HEK293 (cell line): ENCODE data around the gene RBPJ.

Source experiments
- GLIS2 ChIP-seq: fragments of 450-650 bp; formaldehyde crosslinking; IDR thresholded peaks from 2 replicates; pipeline ENCODE4 v1.5.1; 2016; ENCODE audit warnings: missing biosample characterization, missing genetic modification characterization
- KLF10 ChIP-seq: fragments of 450-650 bp; IDR thresholded peaks from 2 replicates; pipeline ENCODE4 v1.5.1; 2018; ENCODE audit warnings: missing biosample characterization, mild to moderate bottlenecking, missing genetic modification characterization
- KLF7 ChIP-seq: fragments of 450-650 bp; formaldehyde crosslinking; IDR thresholded peaks from 2 replicates; pipeline ENCODE4 v1.5.1; 2016; ENCODE audit warnings: missing biosample characterization, missing genetic modification characterization, borderline replicate concordance
- SP2 ChIP-seq: fragments of 450-650 bp; formaldehyde crosslinking; IDR thresholded peaks from 2 replicates; pipeline ENCODE4 v1.5.1; 2016; ENCODE audit warnings: missing biosample characterization, missing genetic modification characterization
- SP3 ChIP-seq: fragments of 450-650 bp; formaldehyde crosslinking; IDR thresholded peaks from 2 replicates; pipeline ENCODE4 v1.5.1; 2016; ENCODE audit warnings: missing biosample characterization, missing genetic modification characterization
- WT1 ChIP-seq: fragments of 450-650 bp; formaldehyde crosslinking; IDR thresholded peaks from 2 replicates; pipeline ENCODE4 v1.5.1; 2016; ENCODE audit warnings: missing biosample characterization, missing genetic modification characterization
- ZBTB17 ChIP-seq: fragments of 450-650 bp; formaldehyde crosslinking; IDR thresholded peaks from 2 replicates; pipeline ENCODE4 v1.5.1; 2016; ENCODE audit warnings: missing biosample characterization, missing genetic modification characterization
- ZBTB7A ChIP-seq: fragments of 450-650 bp; formaldehyde crosslinking; IDR thresholded peaks from 2 replicates; pipeline ENCODE4 v1.5.1; 2016; ENCODE audit warnings: low read depth, missing biosample characterization, missing genetic modification characterization
- ZBTB8A ChIP-seq: fragments of 450-650 bp; formaldehyde crosslinking; IDR thresholded peaks from 2 replicates; pipeline ENCODE4 v1.5.1; 2016; ENCODE audit warnings: missing biosample characterization, missing genetic modification characterization
- ZFP69B ChIP-seq: fragments of 450-650 bp; formaldehyde crosslinking; IDR thresholded peaks from 2 replicates; pipeline ENCODE4 v1.5.1; 2016; ENCODE audit warnings: missing biosample characterization, missing genetic modification characterization
- ZNF10 ChIP-seq: fragments of 450-650 bp; formaldehyde crosslinking; IDR thresholded peaks from 2 replicates; pipeline ENCODE4 v1.5.1; 2017; ENCODE audit warnings: missing biosample characterization, missing genetic modification characterization
- ZNF121 ChIP-seq: fragments of 450-650 bp; formaldehyde crosslinking; IDR thresholded peaks from 2 replicates; pipeline ENCODE4 v1.5.1; 2016; ENCODE audit warnings: missing biosample characterization, missing genetic modification characterization
- ZNF155 ChIP-seq: fragments of 450-650 bp; formaldehyde crosslinking; IDR thresholded peaks from 2 replicates; pipeline ENCODE4 v1.5.1; 2016; ENCODE audit warnings: missing biosample characterization, missing genetic modification characterization
- ZNF24 ChIP-seq: fragments of 450-650 bp; formaldehyde crosslinking; IDR thresholded peaks from 2 replicates; pipeline ENCODE4 v1.5.1; 2016; ENCODE audit warnings: missing biosample characterization, missing genetic modification characterization
- ZNF350 ChIP-seq: fragments of 450-650 bp; formaldehyde crosslinking; IDR thresholded peaks from 2 replicates; pipeline ENCODE4 v1.5.0; 2017; ENCODE audit warnings: missing biosample characterization, mild to moderate bottlenecking, missing genetic modification characterization
- ZNF366 ChIP-seq: fragments of 450-650 bp; formaldehyde crosslinking; conservative IDR thresholded peaks from 2 replicates; pipeline ENCODE4 v1.5.1; 2016; ENCODE audit warnings: missing biosample characterization, missing genetic modification characterization
- ZNF394 ChIP-seq: fragments of 450-650 bp; formaldehyde crosslinking; IDR thresholded peaks from 2 replicates; pipeline ENCODE4 v1.5.1; 2016; ENCODE audit warnings: missing biosample characterization, missing genetic modification characterization, mild to moderate bottlenecking, moderate library complexity, borderline replicate concordance
- ZNF501 ChIP-seq: fragments of 450-650 bp; formaldehyde crosslinking; IDR thresholded peaks from 2 replicates; pipeline ENCODE4 v1.5.1; 2016; ENCODE audit warnings: missing biosample characterization, missing genetic modification characterization
- ZNF558 ChIP-seq: fragments of 450-650 bp; formaldehyde crosslinking; IDR thresholded peaks from 2 replicates; pipeline ENCODE4 v1.5.1; 2016; ENCODE audit warnings: missing biosample characterization, missing genetic modification characterization
- ZNF561 ChIP-seq: fragments of 450-650 bp; IDR thresholded peaks from 2 replicates; pipeline ENCODE4 v1.5.1; 2018; ENCODE audit warnings: missing biosample characterization, missing genetic modification characterization, borderline replicate concordance
- ZNF626 ChIP-seq: fragments of 450-650 bp; sonication (Bioruptor Pico); formaldehyde crosslinking; IDR thresholded peaks from 2 replicates; pipeline ENCODE4 v1.5.1; 2018; ENCODE audit warnings: missing biosample characterization, missing genetic modification characterization, inconsistent platforms
- ZNF654 ChIP-seq: fragments of 450-650 bp; formaldehyde crosslinking; IDR thresholded peaks from 2 replicates; pipeline ENCODE4 v1.5.1; 2016; ENCODE audit warnings: low read depth, missing biosample characterization, missing genetic modification characterization
- ZNF660 ChIP-seq: fragments of 450-650 bp; IDR thresholded peaks from 2 replicates; pipeline ENCODE4 v1.5.1; 2018; ENCODE audit warnings: missing biosample characterization, mild to moderate bottlenecking, missing genetic modification characterization
- ZNF76 ChIP-seq: fragments of 450-650 bp; formaldehyde crosslinking; IDR thresholded peaks from 2 replicates; pipeline ENCODE4; 2016; ENCODE audit warnings: low read depth, missing biosample characterization, missing genetic modification characterization, borderline replicate concordance
- ZSCAN30 ChIP-seq: fragments of 450-650 bp; IDR thresholded peaks from 2 replicates; pipeline ENCODE4 v1.5.1; 2018; ENCODE audit warnings: missing biosample characterization, mild to moderate bottlenecking, missing genetic modification characterization, moderate library complexity
- TF ChIP-seq, protein P1 (sequence below): fragments of 450-650 bp; formaldehyde crosslinking; IDR thresholded peaks from 2 replicates; pipeline ENCODE4 v1.5.1; 2016; ENCODE audit warnings: missing biosample characterization, missing genetic modification characterization
- TF ChIP-seq, protein P2 (sequence below): fragments of 450-650 bp; formaldehyde crosslinking; IDR thresholded peaks from 2 replicates; pipeline ENCODE4 v1.5.1; 2016; ENCODE audit warnings: missing biosample characterization, missing genetic modification characterization
- TF ChIP-seq, protein P3 (sequence below): fragments of 450-650 bp; formaldehyde crosslinking; IDR thresholded peaks from 2 replicates; pipeline ENCODE4 v1.5.1; 2016; ENCODE audit warnings: missing biosample characterization, missing genetic modification characterization
- TF ChIP-seq, protein P4 (sequence below): fragments of 450-650 bp; formaldehyde crosslinking; IDR thresholded peaks from 2 replicates; pipeline ENCODE4 v1.5.1; 2016; ENCODE audit warnings: missing biosample characterization, missing genetic modification characterization
- TF ChIP-seq, protein P5 (sequence below): fragments of 450-650 bp; formaldehyde crosslinking; IDR thresholded peaks from 2 replicates; pipeline ENCODE4 v1.5.1; 2016; ENCODE audit warnings: missing biosample characterization, missing genetic modification characterization
- TF ChIP-seq, protein P6 (sequence below): fragments of 450-650 bp; formaldehyde crosslinking; IDR thresholded peaks from 2 replicates; pipeline ENCODE4 v1.5.1; 2016; ENCODE audit warnings: missing biosample characterization, missing genetic modification characterization

RBPJ gene

DNA sequence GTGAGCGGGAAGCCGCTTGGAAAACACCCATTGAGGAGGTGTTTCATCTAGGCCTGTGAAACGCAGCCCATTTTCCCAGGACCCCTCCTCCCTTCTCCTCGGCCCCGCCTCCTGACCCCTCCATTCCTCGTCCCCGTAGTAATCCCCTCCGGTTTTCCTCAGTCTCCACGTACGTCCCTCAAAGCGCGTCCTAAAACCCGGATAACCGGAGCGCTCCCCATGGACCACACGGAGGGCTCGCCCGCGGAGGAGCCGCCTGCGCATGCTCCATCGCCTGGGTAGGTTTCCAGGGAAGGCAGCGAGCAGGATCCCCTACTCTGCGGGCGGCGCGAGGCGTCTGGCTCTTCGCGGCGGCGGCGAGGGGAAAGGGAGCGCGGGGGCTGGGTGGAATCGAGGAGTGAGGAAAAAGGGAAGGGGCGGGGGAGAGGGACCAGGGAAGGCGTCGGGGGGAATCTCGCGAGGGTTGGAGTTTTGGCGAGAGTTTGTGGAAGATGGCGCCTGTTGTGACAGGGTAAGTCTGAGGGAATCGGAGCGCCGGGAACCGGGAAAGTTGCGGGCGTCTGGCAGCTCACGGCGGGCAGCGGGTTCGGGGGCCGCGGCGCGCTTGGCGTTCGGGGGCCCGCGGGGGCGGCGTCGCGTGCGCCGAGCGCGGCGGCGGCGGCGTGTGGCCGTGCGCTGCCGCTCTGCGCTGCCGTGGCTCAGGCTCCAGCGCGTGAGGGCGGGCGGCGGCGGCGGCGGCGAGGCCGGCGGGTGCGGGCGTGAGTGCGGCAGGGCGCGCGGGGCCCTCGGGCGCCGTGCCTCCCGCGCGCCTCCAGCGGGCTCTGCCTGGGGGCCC, at the start of gene RBPJ (continued):
- TF ChIP-seq ZSCAN30 (peak; percentile 56; the same call in 1 of the 2 replicates), ZBTB17 (tag by site-specific recombination) (peak; percentile 97), SP2 (peak; percentile 86), ZNF24 (tag by site-specific recombination) (0 out of 2 replicates have a peak, but pooled peaks have one; percentile 26), ZNF76 (tag by site-specific recombination) (peak; percentile 67; the same call in 1 of the 2 replicates), ZFP69B (tag by site-specific recombination) (peak; percentile 65; the same call in 1 of the 2 replicates), SP3 (tag by site-specific recombination) (peak; percentile 92), ZNF654 (no peak), WT1 (tag by site-specific recombination) (peak; percentile 71), ZNF155 (tag by site-specific recombination) (no peak), ZNF558 (tag by site-specific recombination) (no peak), ZNF561 (tag by site-specific recombination) (peak; percentile 94), ZNF501 (tag by site-specific recombination) (peak; percentile 76; the same call in 1 of the 2 replicates), GLIS2 (tag by site-specific recombination) (peak; percentile 94), ZNF121 (tag by site-specific recombination) (no peak), ZNF394 (tag by site-specific recombination) (peak; percentile 54; the same call in 1 of the 2 replicates), KLF10 (tag by site-specific recombination) (peak; percentile 92), KLF7 (tag by site-specific recombination) (peak; percentile 84), ZNF626 (0 out of 2 replicates have a peak, but pooled peaks have one; percentile 21), ZNF10 (tag by site-specific recombination) (no peak), ZNF660 (tag by site-specific recombination) (peak; percentile 84), ZBTB8A (tag by site-specific recombination) (peak; percentile 81), ZBTB7A (tag by site-specific recombination) (no peak), ZNF350 (tag by site-specific recombination) (no peak), ZNF366 (peak; percentile 86)
- TF ChIP-seq, protein P1, sequence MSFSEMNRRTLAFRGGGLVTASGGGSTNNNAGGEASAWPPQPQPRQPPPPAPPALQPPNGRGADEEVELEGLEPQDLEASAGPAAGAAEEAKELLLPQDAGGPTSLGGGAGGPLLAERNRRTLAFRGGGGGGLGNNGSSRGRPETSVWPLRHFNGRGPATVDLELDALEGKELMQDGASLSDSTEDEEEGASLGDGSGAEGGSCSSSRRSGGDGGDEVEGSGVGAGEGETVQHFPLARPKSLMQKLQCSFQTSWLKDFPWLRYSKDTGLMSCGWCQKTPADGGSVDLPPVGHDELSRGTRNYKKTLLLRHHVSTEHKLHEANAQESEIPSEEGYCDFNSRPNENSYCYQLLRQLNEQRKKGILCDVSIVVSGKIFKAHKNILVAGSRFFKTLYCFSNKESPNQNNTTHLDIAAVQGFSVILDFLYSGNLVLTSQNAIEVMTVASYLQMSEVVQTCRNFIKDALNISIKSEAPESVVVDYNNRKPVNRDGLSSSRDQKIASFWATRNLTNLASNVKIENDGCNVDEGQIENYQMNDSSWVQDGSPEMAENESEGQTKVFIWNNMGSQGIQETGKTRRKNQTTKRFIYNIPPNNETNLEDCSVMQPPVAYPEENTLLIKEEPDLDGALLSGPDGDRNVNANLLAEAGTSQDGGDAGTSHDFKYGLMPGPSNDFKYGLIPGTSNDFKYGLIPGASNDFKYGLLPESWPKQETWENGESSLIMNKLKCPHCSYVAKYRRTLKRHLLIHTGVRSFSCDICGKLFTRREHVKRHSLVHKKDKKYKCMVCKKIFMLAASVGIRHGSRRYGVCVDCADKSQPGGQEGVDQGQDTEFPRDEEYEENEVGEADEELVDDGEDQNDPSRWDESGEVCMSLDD: peak; percentile 52; the same call in 1 of the 2 replicates
- TF ChIP-seq, protein P2, sequence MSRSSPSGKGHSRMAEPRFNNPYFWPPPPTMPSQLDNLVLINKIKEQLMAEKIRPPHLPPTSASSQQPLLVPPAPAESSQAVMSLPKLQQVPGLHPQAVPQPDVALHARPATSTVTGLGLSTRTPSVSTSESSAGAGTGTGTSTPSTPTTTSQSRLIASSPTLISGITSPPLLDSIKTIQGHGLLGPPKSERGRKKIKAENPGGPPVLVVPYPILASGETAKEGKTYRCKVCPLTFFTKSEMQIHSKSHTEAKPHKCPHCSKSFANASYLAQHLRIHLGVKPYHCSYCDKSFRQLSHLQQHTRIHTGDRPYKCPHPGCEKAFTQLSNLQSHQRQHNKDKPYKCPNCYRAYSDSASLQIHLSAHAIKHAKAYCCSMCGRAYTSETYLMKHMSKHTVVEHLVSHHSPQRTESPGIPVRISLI (tag by site-specific recombination): no peak
- TF ChIP-seq, protein P3, sequence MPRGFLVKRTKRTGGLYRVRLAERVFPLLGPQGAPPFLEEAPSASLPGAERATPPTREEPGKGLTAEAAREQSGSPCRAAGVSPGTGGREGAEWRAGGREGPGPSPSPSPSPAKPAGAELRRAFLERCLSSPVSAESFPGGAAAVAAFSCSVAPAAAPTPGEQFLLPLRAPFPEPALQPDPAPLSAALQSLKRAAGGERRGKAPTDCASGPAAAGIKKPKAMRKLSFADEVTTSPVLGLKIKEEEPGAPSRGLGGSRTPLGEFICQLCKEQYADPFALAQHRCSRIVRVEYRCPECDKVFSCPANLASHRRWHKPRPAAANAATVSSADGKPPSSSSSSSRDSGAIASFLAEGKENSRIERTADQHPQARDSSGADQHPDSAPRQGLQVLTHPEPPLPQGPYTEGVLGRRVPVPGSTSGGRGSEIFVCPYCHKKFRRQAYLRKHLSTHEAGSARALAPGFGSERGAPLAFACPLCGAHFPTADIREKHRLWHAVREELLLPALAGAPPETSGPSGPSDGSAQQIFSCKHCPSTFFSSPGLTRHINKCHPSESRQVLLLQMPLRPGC (tag by site-specific recombination): peak; percentile 34; the same call in 1 of the 2 replicates
- TF ChIP-seq, protein P4, sequence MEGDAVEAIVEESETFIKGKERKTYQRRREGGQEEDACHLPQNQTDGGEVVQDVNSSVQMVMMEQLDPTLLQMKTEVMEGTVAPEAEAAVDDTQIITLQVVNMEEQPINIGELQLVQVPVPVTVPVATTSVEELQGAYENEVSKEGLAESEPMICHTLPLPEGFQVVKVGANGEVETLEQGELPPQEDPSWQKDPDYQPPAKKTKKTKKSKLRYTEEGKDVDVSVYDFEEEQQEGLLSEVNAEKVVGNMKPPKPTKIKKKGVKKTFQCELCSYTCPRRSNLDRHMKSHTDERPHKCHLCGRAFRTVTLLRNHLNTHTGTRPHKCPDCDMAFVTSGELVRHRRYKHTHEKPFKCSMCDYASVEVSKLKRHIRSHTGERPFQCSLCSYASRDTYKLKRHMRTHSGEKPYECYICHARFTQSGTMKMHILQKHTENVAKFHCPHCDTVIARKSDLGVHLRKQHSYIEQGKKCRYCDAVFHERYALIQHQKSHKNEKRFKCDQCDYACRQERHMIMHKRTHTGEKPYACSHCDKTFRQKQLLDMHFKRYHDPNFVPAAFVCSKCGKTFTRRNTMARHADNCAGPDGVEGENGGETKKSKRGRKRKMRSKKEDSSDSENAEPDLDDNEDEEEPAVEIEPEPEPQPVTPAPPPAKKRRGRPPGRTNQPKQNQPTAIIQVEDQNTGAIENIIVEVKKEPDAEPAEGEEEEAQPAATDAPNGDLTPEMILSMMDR (tag by site-specific recombination): no peak
- TF ChIP-seq, protein P5, sequence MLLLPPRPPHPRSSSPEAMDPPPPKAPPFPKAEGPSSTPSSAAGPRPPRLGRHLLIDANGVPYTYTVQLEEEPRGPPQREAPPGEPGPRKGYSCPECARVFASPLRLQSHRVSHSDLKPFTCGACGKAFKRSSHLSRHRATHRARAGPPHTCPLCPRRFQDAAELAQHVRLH (tag by site-specific recombination): peak; percentile 62; the same call in 1 of the 2 replicates
- TF ChIP-seq, protein P6, sequence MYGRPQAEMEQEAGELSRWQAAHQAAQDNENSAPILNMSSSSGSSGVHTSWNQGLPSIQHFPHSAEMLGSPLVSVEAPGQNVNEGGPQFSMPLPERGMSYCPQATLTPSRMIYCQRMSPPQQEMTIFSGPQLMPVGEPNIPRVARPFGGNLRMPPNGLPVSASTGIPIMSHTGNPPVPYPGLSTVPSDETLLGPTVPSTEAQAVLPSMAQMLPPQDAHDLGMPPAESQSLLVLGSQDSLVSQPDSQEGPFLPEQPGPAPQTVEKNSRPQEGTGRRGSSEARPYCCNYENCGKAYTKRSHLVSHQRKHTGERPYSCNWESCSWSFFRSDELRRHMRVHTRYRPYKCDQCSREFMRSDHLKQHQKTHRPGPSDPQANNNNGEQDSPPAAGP (tag by site-specific recombination): peak; percentile 90
